Natural killer cell treated with Interleukin-12 subunit alpha and Interleukin-12 subunit beta and Interleukin-15 and Interleukin-18, amount 100 ng/mL, for 72 hours (primary cell): ENCODE results near the gene MAP3K5. TPM values are rescaled to one million over a fixed set of nuclear protein-coding genes. Genes with fewer than 3 reads are reported as not detected.

ENCODE experiments used
- ATAC-seq, 2 donors: fragments of 150-1000 bp; cut with Tn5 transposase in 1 of 2; sonication (Bioruptor Pico), chemical (Tn5 transposase) in 1 of 2; 2 replicates each; pipeline ENCODE4 v1.10.0; 2021
- DNase-seq: peaks from one replicate; pipeline ENCODE4 v3.0.0; 2022; ENCODE audit warnings: low spot score
- H3K27ac Mint-ChIP-seq, 2 donors: 1 replicate in 1 of 2; 2 replicates in 1 of 2; pipeline ENCODE4 v1.8.0; 2022; ENCODE audit warnings: mixed read lengths in 2 of 2, mild to moderate bottlenecking in 1 of 2, moderate library complexity in 1 of 2
- H3K27me3 Mint-ChIP-seq, 2 donors: 1 replicate in 1 of 2; 2 replicates in 1 of 2; pipeline ENCODE4 v1.8.0; 2022; ENCODE audit warnings: mixed read lengths in 2 of 2
- H3K36me3 Mint-ChIP-seq: one replicate; pipeline ENCODE4 v1.8.0; 2022; ENCODE audit warnings: mixed read lengths
- H3K4me1 Mint-ChIP-seq, 2 donors: 1 replicate in 1 of 2; 2 replicates in 1 of 2; pipeline ENCODE4 v1.8.0; 2022; ENCODE audit warnings: low read depth in 2 of 2, mixed read lengths in 2 of 2, mild to moderate bottlenecking in 1 of 2
- H3K4me3 Mint-ChIP-seq: one replicate; pipeline ENCODE4 v1.8.0; 2022; ENCODE audit warnings: mixed read lengths
- H3K9me3 Mint-ChIP-seq: 2 replicates; pipeline ENCODE4 v1.8.0; 2022; ENCODE audit warnings: mixed read lengths
- total RNA-seq, 2 donors: library from RNA; stranded (reverse); gene quantifications; one replicate each; pipeline ENCODE4 v1.2.3, GENCODE V29; 2022

MAP3K5 gene
- total RNA-seq, 2 donors from 2014 or later = 27.9 to 33.0 TPM

- ATAC-seq (no peak), DNase-seq (no peak)
- Mint-ChIP-seq H3K4me3 (no peak overlapping the region), H3K9me3 (no peaks in the 10 kb centered on the region), H3K36me3 (no peaks in the 10 kb centered on the region), H3K27ac (peak overlapping the region; percentile 1 to 7), H3K27me3 (no peaks in the 10 kb centered on the region), H3K4me1 (peaks cover 53 to 58% of the 10 kb centered on the region in 2 donors)
Measured at GRCh38 chr6:136742125-136742524, 50.2 kb downstream of the MAP3K5 start.

DNA sequence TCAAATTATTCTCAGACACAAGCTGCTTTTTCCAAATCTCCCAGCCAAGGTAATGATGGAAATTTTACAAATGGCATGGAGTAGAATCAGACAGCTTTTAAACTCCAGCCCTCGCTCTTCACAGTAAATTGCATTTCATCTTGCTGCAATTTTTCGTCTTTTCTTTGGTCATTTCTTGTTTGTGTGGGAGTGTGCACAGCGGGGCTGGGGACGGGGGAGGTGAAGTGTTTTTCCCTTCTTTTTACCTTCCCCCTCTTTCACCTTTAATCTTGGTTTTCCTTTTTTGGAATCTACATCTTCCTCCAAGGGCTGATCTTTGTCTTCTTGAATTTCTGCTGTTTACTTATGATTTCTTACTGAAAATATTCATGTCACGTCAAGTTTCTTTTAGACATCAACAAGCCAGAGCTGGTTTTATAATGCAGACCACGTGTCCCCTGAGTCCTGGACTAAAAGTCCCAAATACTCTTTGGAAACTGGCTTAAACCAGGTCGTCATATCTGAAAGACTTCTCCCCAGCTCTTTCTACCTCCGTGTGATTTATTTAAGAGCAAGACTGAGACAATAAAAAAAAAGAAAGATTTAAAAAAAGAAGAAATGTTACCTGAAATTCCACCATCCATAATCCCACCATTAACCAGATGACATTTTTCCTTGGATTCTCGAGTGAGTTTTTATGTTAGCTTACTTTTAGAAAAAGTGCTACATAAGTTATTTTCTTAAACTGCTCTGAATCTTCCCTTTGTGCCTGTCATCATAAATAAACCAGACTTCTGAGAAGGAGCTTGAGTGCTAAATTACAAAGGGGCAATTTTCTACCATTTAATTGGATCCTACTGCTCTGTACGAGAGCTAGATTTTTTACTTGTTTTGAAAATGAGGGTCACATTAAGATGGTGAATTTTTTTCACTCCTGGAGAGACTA is 52.0 kb downstream of the MAP3K5 start:
- H3K27me3 Mint-ChIP-seq = no peaks in the 10 kb centered on the region
- DNase-seq (no peak), ATAC-seq (no peak)
- H3K4me3 Mint-ChIP-seq = no peak overlapping the region
- no peaks in the 10 kb centered on the region for H3K36me3 Mint-ChIP-seq
- H3K4me1 Mint-ChIP-seq = peaks cover 39 to 49% of the 10 kb centered on the region in 2 donors
- peak overlapping the region in 1 of 2 donors; percentile 40 for H3K27ac Mint-ChIP-seq
- no peaks in the 10 kb centered on the region for H3K9me3 Mint-ChIP-seq

- peaks cover 47 to 52% of the 10 kb centered on the region in 2 donors for H3K4me1 Mint-ChIP-seq
- peak overlapping the region in 1 of 2 donors; percentile 40 for H3K27ac Mint-ChIP-seq
- DNase-seq = no peak
- no peaks in the 10 kb centered on the region for H3K27me3 Mint-ChIP-seq
- no peaks in the 10 kb centered on the region for H3K9me3 Mint-ChIP-seq
- no peak for ATAC-seq
- H3K4me3 Mint-ChIP-seq = no peak overlapping the region
- H3K36me3 Mint-ChIP-seq = no peaks in the 10 kb centered on the region
Measured at GRCh38 chr6:136739501-136739900, 52.8 kb downstream of the MAP3K5 start.

- ATAC-seq (no peak), DNase-seq (no peak)
- Mint-ChIP-seq H3K4me1 (peaks cover 47 to 49% of the 10 kb centered on the region in 2 donors), H3K27me3 (no peaks in the 10 kb centered on the region), H3K36me3 (no peaks in the 10 kb centered on the region), H3K27ac (peak overlapping the region in 1 of 2 donors; percentile 40), H3K4me3 (no peak overlapping the region), H3K9me3 (no peaks in the 10 kb centered on the region)
Measured at GRCh38 chr6:136739071-136739470, 53.2 kb downstream of the MAP3K5 start.

GRCh38 chr6:136738692-136739057 is 53.6 kb downstream of the MAP3K5 start:
- DNase-seq (no peak), ATAC-seq (no peak)
- H3K4me1 Mint-ChIP-seq = peaks cover 43 to 46% of the 10 kb centered on the region in 2 donors
- no peaks in the 10 kb centered on the region for H3K9me3 Mint-ChIP-seq
- peak overlapping the region in 1 of 2 donors; percentile 2 for H3K27ac Mint-ChIP-seq
- no peaks in the 10 kb centered on the region for H3K27me3 Mint-ChIP-seq
- H3K36me3 Mint-ChIP-seq = no peaks in the 10 kb centered on the region
- H3K4me3 Mint-ChIP-seq = no peak overlapping the region

GRCh38 chr6:136737871-136738691 is 54.2 kb downstream of the MAP3K5 start:
- ATAC-seq (no peak), DNase-seq (no peak)
- H3K27ac Mint-ChIP-seq = peak overlapping the region in 1 of 2 donors; percentile 23
- no peaks in the 10 kb centered on the region for H3K9me3 Mint-ChIP-seq
- no peaks in the 10 kb centered on the region for H3K36me3 Mint-ChIP-seq
- peaks cover 41 to 44% of the 10 kb centered on the region in 2 donors for H3K4me1 Mint-ChIP-seq
- no peaks in the 10 kb centered on the region for H3K27me3 Mint-ChIP-seq
- no peak overlapping the region for H3K4me3 Mint-ChIP-seq

GRCh38 chr6:136737374-136737844 is 54.9 kb downstream of the MAP3K5 start:
- no peak for DNase-seq
- H3K9me3 Mint-ChIP-seq = no peaks in the 10 kb centered on the region
- H3K4me1 Mint-ChIP-seq = peaks cover 41% of the 10 kb centered on the region in 2 donors
- H3K27ac Mint-ChIP-seq = peak overlapping the region in 1 of 2 donors; percentile 23
- H3K27me3 Mint-ChIP-seq = no peaks in the 10 kb centered on the region
- ATAC-seq = no peak
- no peak overlapping the region for H3K4me3 Mint-ChIP-seq
- no peaks in the 10 kb centered on the region for H3K36me3 Mint-ChIP-seq

- DNase-seq = no peak
- peaks cover 38 to 41% of the 10 kb centered on the region in 2 donors for H3K4me1 Mint-ChIP-seq
- no peak overlapping the region for H3K4me3 Mint-ChIP-seq
- H3K27ac Mint-ChIP-seq = no peak overlapping the region
- no peaks in the 10 kb centered on the region for H3K36me3 Mint-ChIP-seq
- no peaks in the 10 kb centered on the region for H3K9me3 Mint-ChIP-seq
- no peaks in the 10 kb centered on the region for H3K27me3 Mint-ChIP-seq
- no peak for ATAC-seq
Measured at GRCh38 chr6:136736281-136736960, 55.9 kb downstream of the MAP3K5 start.

- Mint-ChIP-seq H3K27ac (peak overlapping the region in 1 of 2 donors; percentile 25), H3K36me3 (no peaks in the 10 kb centered on the region), H3K27me3 (no peaks in the 10 kb centered on the region), H3K4me3 (no peak overlapping the region), H3K4me1 (peaks cover 44 to 49% of the 10 kb centered on the region in 2 donors), H3K9me3 (no peaks in the 10 kb centered on the region)
- DNase-seq (no peak), ATAC-seq (no peak)
Measured at GRCh38 chr6:136734977-136735376, 57.3 kb downstream of the MAP3K5 start.

DNA sequence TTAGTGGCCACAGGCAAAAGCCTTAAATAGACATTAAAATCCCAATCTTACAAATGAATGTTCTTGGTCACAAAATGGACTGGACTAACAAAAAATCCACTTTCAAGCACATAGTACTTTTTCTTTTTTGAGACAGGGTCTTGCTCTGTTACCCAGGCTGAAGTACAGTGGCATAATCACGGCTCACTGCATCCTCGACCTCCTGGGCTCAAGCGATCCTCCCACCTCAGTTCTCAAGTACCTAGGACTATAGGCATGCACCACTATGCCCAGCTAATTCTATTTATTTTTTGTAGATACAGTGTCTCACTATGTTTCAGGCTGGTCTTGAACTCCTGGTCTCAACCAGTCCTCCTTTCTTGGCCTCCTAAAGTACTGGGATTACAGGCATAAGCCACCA is 59.4 kb downstream of the MAP3K5 start:
- H3K4me1 Mint-ChIP-seq = peaks cover 41 to 46% of the 10 kb centered on the region in 2 donors
- no peak for ATAC-seq

DNA sequence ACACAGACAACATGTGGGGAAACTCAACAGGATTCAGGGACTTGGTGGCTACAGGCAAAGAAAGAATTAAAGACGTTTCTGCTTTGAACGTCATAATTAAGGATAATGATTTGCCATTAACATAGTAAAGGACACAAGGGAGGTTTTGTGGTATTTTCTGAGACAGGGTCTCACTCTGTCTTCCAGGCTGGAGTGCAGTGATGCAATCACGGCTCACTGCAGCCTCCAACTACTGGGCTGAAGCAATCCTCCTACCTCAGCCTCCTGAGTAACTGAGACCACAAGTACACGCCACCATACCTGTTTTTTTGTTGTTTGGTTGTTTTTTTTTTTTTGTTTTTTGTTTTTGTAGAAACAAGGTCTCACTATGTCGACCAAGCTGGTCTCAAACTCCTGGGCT is 62.4 kb downstream of the MAP3K5 start:
- Mint-ChIP-seq H3K27me3 (no peaks in the 10 kb centered on the region), H3K4me1 (peaks cover 47 to 49% of the 10 kb centered on the region in 2 donors), H3K9me3 (peaks cover 3% of the 10 kb centered on the region), H3K36me3 (peaks cover 5% of the 10 kb centered on the region), H3K4me3 (no peak overlapping the region), H3K27ac (no peak overlapping the region)
- DNase-seq (no peak), ATAC-seq (no peak)

More for the DNA sequence above, 59.4 kb downstream of the MAP3K5 start:
- DNase-seq = no peak
- no peaks in the 10 kb centered on the region for H3K27me3 Mint-ChIP-seq
- H3K4me3 Mint-ChIP-seq = no peak overlapping the region
- peaks cover 3% of the 10 kb centered on the region for H3K9me3 Mint-ChIP-seq
- H3K27ac Mint-ChIP-seq = no peak overlapping the region
- peaks cover 5% of the 10 kb centered on the region for H3K36me3 Mint-ChIP-seq

- no peak overlapping the region for H3K4me3 Mint-ChIP-seq
- no peaks in the 10 kb centered on the region for H3K27me3 Mint-ChIP-seq
- H3K4me1 Mint-ChIP-seq = peaks cover 50 to 51% of the 10 kb centered on the region in 2 donors
- peaks cover 5% of the 10 kb centered on the region for H3K36me3 Mint-ChIP-seq
- peak overlapping the region in 1 of 2 donors; percentile 2 for H3K27ac Mint-ChIP-seq
- ATAC-seq (no peak), DNase-seq (no peak)
- peaks cover 3% of the 10 kb centered on the region for H3K9me3 Mint-ChIP-seq
Measured at GRCh38 chr6:136728976-136729515, 63.2 kb downstream of the MAP3K5 start.
